HG03108 (cell line): ENCODE measurements around the gene SLC24A4.

ENCODE experiments used
- ATAC-seq: cut with Tn5 transposase; IDR thresholded peaks from one replicate; pipeline ENCODE4 v1.9.1; 2021; ENCODE audit warnings: moderate library complexity; ENCODE audit not compliant: unreplicated experiment

SLC24A4 gene

GRCh38 chr14:92315050-92315805 is 7.7 kb upstream of the SLC24A4 start:
- ATAC-seq = no peak

- ATAC-seq = no peak
Measured at GRCh38 chr14:92316176-92316575, 6.8 kb upstream of the SLC24A4 start.

DNA sequence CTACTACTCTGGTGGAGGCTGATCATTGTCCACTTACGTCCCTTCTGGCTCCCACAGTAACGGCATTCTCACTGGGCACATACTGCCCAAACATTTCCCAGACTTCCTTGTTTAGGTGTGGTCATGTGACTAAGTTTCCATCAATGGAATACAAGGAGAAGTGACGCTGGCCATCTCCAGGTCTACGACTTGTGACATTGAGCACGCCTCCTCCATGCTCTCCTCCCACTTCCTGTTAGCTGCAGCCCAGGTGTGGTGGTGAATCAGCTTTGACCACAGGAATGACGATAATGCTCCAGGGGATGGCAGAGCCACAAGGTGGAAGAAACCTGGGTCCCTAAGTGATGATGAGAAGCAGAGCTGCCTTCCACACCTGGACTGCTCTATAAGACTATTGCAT is 6.0 kb upstream of the SLC24A4 start:
- no peak for ATAC-seq

- no peak for ATAC-seq
Measured at GRCh38 chr14:92317511-92317910, 5.5 kb upstream of the SLC24A4 start.

- ATAC-seq = no peak
Measured at GRCh38 chr14:92321701-92322100, 1.3 kb upstream of the SLC24A4 start.

- no peak for ATAC-seq
Measured at GRCh38 chr14:92322516-92322915, 449 bp upstream of the SLC24A4 start.

DNA sequence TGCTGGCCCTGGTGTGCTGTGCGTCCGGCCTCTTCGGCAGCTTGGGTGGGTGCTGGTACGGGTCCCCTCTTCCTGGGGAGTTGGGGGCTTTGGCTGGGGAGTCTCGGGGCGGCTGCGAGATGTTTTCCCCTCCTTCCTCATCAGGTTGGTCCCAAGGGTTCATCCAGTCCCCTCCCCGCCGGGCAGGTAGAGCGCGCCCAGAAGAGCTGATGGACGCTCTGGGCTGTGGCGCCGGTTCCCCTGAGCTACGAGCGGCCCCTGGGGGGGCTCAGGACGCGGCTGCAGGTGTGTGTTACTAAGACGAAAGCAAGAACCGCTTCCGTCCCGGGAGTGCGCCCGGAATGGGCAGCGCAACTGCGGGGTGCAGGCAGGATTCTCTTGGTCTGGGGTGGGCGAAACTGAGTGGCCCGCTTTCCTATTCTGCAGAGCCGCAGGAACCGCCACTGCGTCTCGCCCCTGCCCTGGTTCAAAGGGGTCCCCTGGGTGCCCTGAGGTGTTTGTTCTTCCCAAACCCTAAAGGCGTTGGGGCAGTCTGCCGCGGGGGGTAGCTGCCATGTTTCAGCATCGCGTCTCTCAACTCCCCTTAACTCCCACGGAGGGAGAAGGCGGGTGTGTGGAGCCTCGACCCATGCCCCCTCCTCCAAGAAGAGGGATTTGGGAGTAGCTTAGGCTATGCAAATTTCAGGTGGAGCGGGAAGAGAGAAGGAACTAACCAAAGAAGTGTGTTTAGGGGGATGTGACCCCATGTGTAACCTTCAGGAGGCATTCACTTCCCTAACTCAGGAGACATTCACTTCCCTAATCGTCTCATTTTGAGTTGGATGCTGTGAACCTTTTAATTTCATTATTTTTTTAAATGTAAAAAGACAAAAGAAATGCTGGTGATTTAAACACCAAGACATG is 1.2 kb downstream of the SLC24A4 start:
- ATAC-seq = no peak

DNA sequence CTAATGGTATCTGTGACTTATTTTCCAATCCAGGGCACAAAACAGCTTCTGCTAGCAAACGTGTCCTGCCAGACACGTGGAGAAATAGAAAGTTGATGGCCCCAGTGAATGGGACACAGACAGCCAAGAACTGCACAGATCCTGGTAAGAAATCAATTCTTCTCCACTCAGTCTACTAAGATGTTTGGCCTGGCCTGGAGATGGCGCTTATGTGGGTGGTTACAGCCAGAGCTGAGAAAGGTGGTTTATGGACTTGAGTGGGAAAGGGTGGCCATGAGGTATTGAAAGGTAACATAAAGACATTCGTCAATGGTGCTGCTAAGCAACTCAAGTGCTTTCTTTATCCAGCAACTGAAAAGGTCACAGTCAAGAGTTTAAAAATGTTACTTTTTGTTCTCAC is 2.9 kb downstream of the SLC24A4 start:
- ATAC-seq = no peak

- ATAC-seq = no peak
Measured at GRCh38 chr14:92328664-92329255, 5.8 kb downstream of the SLC24A4 start.

DNA sequence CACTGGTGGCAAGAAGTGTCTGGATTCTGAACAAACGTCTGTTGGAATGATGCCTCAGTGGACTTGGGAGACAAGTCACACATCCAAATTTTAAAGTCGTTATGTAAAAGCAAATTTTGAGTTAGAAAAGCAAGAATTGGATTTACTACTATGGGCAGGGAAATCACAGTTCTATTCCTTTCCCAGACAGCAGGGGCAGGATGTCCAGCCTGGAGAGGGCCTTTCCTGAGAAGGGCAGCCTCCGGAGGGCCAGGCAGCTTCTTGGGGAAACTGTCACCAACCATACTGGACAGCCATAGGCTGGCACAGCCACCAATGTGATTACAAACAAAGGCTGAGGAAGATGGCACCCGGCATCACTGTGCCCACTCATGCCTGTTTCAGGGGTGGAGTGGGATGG is 11.1 kb downstream of the SLC24A4 start:
- ATAC-seq = no peak

DNA sequence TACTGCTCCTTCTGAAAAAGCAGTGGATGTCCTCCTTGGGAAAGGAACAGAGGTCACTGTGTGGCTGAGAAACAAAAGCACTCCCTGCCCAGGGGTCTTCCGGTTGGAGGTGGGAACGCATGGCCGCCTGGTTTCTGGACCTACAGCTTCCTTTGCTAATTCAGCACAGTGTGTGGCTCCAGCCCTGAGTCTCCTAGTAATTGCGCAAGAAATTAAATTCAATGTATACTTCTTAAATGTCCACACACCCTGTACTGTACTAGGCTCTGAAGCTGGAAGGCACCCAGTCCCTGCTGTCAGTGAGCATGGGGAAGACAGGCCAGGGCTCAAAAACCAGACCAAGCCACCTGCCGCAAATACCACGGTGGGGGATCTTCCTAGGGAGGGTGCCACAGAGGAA is 13.4 kb downstream of the SLC24A4 start:
- no peak for ATAC-seq

- ATAC-seq = no peak
Measured at GRCh38 chr14:92339426-92339825, 16.5 kb downstream of the SLC24A4 start.

DNA sequence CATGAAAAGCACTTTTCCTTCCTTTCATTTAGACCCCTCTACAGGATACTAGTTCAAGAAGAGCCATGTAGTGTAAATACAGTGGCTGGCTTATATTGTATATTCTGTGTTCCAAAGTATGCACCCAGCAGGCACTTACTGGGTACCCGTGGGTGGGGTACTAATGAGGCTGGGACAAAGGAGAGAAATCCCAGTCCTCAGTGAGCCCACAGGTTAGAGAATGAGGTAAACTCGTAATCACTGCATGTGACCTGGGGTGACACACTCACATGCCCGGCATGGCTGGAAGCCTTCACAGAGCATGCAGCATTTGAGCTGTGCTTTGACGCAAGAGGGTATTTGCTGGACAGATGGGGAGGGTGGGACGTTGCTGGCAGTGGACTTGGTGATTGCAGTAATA is 17.1 kb downstream of the SLC24A4 start:
- no peak for ATAC-seq

GRCh38 chr14:92340931-92341330 is 18.0 kb downstream of the SLC24A4 start:
- ATAC-seq = no peak

GRCh38 chr14:92341791-92342190 is 18.8 kb downstream of the SLC24A4 start:
- ATAC-seq = no peak

DNA sequence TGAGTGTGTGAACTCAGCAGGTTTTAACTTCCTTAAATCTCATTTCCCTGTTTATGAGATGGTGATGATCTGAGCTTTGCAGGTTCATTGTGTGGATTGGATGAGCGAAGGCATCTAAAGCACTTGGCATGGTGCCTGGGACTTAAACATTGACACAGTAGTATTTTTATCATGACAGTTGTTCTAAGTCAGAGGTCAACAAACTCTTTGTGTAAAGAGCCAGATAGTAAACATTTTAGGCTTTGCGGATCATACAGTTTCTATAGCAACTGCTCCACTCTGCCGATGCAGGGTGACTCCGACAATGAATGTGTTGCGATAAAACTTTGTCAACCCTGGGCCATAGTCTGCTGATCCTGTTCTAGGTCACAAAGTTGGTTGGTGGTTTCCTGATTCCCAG is 25.2 kb downstream of the SLC24A4 start:
- ATAC-seq = no peak

DNA sequence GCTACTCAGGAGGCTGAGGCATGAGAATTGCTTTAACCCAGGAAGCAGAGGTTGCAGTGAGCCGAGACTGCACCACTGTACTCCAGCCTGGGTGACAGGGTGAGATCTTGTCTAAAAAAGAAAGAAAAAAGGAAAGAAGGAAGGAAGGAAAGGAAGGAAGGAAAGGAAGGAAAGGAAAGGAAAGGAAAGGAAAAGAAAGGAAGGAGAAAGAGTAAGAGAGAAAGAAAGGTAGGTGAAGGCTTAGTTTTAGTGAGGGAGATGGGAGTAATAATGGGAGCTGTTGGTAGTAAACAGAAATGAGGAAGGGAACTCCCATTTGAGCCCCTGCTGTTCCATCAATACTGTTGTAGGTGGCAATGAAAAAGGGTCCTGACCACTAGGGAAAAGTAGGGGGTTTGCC is 28.8 kb downstream of the SLC24A4 start:
- ATAC-seq = no peak

DNA sequence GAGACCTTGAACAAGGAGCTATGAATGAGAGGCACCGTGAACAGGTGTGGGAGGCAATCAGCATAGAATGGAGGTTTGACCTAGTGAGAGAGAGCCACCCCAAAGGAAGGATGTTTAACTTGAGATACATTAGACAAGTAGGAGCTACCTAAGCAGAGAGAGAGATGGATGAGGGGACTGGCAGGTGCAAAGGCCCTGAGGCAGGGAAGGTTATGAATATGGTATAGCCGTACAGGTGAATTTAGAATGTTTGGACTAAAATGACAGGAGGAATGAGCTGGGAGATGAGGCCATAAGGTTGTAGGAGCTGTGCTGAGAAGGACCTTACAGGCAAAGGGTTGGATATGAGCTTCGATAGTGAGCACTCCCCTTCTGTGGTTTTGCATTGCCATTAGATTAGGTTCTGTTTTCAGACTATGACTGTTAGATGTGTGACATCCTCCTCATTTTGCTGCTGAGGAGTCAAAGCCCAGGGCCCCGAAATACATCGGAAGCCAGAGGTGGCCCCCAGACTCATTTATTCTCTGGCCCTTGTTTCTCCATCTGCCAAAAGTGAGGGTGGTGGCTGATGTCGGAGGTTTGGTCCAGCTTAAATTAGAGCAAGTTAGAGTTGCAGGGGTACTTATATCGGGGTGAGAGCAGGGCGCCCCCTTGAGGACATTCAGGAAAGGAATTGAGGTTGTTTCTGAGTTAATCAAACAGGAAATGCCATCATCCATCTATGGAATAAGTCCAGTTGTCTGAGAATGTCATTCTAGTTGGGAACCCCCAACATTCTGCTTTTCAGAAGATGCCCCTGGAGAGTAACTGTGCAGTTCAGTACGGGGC is 29.4 kb downstream of the SLC24A4 start:
- ATAC-seq = no peak

- ATAC-seq = no peak
Measured at GRCh38 chr14:92353447-92353846, 30.5 kb downstream of the SLC24A4 start.

DNA sequence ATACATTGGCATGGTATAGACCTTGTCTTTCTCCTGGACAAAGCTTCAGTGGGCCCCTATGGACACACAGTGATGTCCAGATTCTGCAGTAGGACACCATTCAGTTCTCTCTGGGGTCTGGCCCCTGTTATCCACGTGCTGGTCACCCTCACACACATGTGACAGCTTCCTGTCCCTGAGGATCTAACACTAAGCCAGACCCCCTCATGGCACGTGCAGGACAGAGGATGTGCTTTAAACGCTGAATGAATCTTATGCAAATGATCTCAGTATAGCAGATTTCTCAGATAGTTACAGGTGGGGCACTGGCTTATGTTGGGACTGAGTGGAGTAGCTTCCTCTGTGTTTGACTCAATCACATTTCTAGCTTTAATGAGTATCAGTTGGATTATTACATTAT is 33.7 kb downstream of the SLC24A4 start:
- no peak for ATAC-seq
